ENCODE data around the gene TSEN2. TPM values are rescaled to one million over a fixed set of nuclear protein-coding genes. Genes with fewer than 3 reads are reported as not detected.

Gene TSEN2
- total and polyA plus RNA-seq, 2 of the 13 experiments (the other 11 are each of a cell fraction or from before 2014, with no cell fraction given) = 11.0 to 17.3 TPM

DNA sequence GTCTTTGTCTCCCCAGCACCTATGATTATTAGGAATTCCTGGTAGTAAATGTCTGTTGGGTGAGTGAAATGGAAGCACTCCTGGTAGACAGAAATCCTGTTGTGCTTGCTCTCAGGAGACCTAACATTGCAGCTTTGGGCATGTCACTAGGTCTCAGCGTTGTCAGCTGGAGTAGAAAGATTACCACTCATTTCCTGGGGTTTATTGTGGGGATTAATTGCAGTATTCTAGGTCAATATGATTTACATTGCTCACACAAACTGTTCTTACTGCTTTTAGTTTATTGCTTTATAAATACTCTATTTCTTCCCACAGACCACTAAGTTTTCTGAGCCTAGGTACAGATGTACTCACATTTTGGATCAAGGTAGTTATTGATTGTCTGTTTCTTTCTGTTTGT, 5.1 kb downstream of the TSEN2 start (continued):
- TF ChIP-seq, protein P1, sequence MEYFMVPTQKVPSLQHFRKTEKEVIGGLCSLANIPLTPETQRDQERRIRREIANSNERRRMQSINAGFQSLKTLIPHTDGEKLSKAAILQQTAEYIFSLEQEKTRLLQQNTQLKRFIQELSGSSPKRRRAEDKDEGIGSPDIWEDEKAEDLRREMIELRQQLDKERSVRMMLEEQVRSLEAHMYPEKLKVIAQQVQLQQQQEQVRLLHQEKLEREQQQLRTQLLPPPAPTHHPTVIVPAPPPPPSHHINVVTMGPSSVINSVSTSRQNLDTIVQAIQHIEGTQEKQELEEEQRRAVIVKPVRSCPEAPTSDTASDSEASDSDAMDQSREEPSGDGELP (IDR thresholded peaks at IDR 0.05; ENCODE audit: borderline replicate concordance, low read depth) = no peak

DNA sequence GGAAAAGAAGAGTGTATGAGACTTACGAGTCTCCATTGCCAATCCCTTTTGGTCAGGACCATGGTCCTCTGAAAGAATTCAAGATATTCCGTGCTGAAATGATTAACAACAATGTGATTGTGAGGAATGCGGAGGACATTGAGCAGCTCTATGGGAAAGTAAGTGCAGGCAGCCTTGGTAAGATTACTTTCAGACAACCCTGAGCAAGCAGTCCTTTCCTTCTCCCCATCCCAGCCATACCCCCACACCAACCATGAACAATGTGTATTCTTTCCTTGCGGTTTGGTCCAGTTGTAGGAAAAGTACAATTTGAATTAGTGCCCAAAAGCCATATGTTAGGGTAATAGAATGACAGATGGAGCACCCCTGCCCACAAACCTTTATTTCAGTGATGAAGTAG, 5.6 kb downstream of the TSEN2 start:
- FAIRE-seq = no peak
- no peaks in the 10 kb centered on the region for H3K27me3 ChIP-seq (ENCODE audit: control insufficient read depth in 1 of 2, insufficient read depth in 2 of 2, low read length in 2 of 2)
- 95% methylated on average over 4 of the region's 4 CpGs for WGBS (ENCODE audit: low lambda C conversion rate)
- H3K27ac ChIP-seq (ENCODE audit: extremely low read length, insufficient read depth, low read length) = no peak overlapping the region
- peaks cover 16% of the 10 kb centered on the region for H3K4me1 ChIP-seq (ENCODE audit: insufficient read depth, low read length)
- intact Hi-C loops (cut with micrococcal nuclease; ENCODE audit: unreplicated experiment) = loop anchor here (10.0 kb wide), 1 partner anchor 175 kb away; no protein-coding TSS in a partner anchor
- in situ Hi-C loops (cut with HindIII; ENCODE audit: extremely low pct_ligation_motif_present, low pct_unique_long_range_greater_than_20kb) = no loop called here
- H3K4me2 ChIP-seq (ENCODE audit: low read depth, low read length) = no peak overlapping the region
- no peak for DNase-seq (ENCODE audit: low spot score)
- ChIA-PET POLR2A (no interaction called here), CTCF (ENCODE audit: low intra/inter-chr PET ratio, low total read pairs) (no interaction called here)
- H4K20me1 ChIP-seq (ENCODE audit: insufficient read depth, low read length) = no peaks in the 10 kb centered on the region
- no peak overlapping the region for H3K4me3 ChIP-seq (replicated peaks in 1 of 3; ENCODE audit: insufficient read depth in 1 of 3, low read depth in 2 of 3, low read length in 3 of 3)
- ATAC-seq = no peak
- H3K9me3 ChIP-seq (ENCODE audit: low read length) = no peaks in the 10 kb centered on the region
- H3K79me2 ChIP-seq (ENCODE audit: insufficient read depth, low read length) = peaks cover 16% of the 10 kb centered on the region
- BruUV-seq (replicated peaks) = no TSS peak
- H3K36me3 ChIP-seq (replicated peaks in 1 of 2; ENCODE audit: control insufficient read depth in 1 of 2, insufficient read depth in 2 of 2, low read length in 2 of 2) = peaks cover 3 to 19% of the 10 kb centered on the region in 2 experiments; a peak in 4 of 5 replicates
- no peak overlapping the region for H3K9ac ChIP-seq (ENCODE audit: insufficient read depth, low read depth, low read length)
- H2AFZ ChIP-seq (ENCODE audit: low read length) = no peak overlapping the region
- TF ChIP-seq, protein P2, sequence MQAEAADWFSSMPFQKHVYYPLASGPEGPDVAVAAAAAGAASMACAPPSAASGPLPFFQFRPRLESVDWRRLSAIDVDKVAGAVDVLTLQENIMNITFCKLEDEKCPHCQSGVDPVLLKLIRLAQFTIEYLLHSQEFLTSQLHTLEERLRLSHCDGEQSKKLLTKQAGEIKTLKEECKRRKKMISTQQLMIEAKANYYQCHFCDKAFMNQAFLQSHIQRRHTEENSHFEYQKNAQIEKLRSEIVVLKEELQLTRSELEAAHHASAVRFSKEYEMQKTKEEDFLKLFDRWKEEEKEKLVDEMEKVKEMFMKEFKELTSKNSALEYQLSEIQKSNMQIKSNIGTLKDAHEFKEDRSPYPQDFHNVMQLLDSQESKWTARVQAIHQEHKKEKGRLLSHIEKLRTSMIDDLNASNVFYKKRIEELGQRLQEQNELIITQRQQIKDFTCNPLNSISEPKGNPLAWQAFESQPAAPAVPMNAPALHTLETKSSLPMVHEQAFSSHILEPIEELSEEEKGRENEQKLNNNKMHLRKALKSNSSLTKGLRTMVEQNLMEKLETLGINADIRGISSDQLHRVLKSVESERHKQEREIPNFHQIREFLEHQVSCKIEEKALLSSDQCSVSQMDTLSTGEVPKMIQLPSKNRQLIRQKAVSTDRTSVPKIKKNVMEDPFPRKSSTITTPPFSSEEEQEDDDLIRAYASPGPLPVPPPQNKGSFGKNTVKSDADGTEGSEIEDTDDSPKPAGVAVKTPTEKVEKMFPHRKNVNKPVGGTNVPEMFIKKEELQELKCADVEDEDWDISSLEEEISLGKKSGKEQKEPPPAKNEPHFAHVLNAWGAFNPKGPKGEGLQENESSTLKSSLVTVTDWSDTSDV (CRISPR knock-in tag; IDR thresholded peaks at IDR 0.05) = no peak
- TF ChIP-seq, protein P3, sequence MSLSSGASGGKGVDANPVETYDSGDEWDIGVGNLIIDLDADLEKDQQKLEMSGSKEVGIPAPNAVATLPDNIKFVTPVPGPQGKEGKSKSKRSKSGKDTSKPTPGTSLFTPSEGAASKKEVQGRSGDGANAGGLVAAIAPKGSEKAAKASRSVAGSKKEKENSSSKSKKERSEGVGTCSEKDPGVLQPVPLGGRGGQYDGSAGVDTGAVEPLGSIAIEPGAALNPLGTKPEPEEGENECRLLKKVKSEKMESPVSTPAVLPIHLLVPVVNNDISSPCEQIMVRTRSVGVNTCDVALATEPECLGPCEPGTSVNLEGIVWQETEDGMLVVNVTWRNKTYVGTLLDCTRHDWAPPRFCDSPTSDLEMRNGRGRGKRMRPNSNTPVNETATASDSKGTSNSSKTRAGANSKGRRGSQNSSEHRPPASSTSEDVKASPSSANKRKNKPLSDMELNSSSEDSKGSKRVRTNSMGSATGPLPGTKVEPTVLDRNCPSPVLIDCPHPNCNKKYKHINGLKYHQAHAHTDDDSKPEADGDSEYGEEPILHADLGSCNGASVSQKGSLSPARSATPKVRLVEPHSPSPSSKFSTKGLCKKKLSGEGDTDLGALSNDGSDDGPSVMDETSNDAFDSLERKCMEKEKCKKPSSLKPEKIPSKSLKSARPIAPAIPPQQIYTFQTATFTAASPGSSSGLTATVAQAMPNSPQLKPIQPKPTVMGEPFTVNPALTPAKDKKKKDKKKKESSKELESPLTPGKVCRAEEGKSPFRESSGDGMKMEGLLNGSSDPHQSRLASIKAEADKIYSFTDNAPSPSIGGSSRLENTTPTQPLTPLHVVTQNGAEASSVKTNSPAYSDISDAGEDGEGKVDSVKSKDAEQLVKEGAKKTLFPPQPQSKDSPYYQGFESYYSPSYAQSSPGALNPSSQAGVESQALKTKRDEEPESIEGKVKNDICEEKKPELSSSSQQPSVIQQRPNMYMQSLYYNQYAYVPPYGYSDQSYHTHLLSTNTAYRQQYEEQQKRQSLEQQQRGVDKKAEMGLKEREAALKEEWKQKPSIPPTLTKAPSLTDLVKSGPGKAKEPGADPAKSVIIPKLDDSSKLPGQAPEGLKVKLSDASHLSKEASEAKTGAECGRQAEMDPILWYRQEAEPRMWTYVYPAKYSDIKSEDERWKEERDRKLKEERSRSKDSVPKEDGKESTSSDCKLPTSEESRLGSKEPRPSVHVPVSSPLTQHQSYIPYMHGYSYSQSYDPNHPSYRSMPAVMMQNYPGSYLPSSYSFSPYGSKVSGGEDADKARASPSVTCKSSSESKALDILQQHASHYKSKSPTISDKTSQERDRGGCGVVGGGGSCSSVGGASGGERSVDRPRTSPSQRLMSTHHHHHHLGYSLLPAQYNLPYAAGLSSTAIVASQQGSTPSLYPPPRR (CRISPR knock-in tag; IDR thresholded peaks at IDR 0.05; ENCODE audit: borderline replicate concordance) = no peak
- no peak for TF ChIP-seq ARNT2 (CRISPR knock-in tag; IDR thresholded peaks at IDR 0.05; ENCODE audit: low read depth)
- no peak for TF ChIP-seq SKI (IDR thresholded peaks at IDR 0.05; ENCODE audit: partially characterized antibody)
- no peak for TF ChIP-seq RCOR2 (CRISPR knock-in tag; IDR thresholded peaks at IDR 0.05)
- TF ChIP-seq NR2C2 (CRISPR knock-in tag; IDR thresholded peaks at IDR 0.05; ENCODE audit: borderline replicate concordance) = no peak
- no peak for TF ChIP-seq MIER2 (CRISPR knock-in tag; IDR thresholded peaks at IDR 0.05)
- TF ChIP-seq, protein P4, sequence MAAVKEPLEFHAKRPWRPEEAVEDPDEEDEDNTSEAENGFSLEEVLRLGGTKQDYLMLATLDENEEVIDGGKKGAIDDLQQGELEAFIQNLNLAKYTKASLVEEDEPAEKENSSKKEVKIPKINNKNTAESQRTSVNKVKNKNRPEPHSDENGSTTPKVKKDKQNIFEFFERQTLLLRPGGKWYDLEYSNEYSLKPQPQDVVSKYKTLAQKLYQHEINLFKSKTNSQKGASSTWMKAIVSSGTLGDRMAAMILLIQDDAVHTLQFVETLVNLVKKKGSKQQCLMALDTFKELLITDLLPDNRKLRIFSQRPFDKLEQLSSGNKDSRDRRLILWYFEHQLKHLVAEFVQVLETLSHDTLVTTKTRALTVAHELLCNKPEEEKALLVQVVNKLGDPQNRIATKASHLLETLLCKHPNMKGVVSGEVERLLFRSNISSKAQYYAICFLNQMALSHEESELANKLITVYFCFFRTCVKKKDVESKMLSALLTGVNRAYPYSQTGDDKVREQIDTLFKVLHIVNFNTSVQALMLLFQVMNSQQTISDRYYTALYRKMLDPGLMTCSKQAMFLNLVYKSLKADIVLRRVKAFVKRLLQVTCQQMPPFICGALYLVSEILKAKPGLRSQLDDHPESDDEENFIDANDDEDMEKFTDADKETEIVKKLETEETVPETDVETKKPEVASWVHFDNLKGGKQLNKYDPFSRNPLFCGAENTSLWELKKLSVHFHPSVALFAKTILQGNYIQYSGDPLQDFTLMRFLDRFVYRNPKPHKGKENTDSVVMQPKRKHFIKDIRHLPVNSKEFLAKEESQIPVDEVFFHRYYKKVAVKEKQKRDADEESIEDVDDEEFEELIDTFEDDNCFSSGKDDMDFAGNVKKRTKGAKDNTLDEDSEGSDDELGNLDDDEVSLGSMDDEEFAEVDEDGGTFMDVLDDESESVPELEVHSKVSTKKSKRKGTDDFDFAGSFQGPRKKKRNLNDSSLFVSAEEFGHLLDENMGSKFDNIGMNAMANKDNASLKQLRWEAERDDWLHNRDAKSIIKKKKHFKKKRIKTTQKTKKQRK (IDR thresholded peaks at IDR 0.05; ENCODE audit: low read length) = no peak
